RWPE2 (cell line): ENCODE results near the gene WIPI1.
A peak's percentile ranks its signal among the peaks of the same experiment; 100 is the strongest.

Source experiments
- ATAC-seq: fragments of 200-7000 bp; cut with Tn5 transposase; 3 replicates; pipeline ENCODE4 v1.9.1; 2021; ENCODE audit warnings: low read depth
- DNase-seq: peaks from one replicate; pipeline ENCODE4 v3.0.0-alpha.2; 2020; ENCODE audit warnings: low spot score
- H3K27ac ChIP-seq: fragments of 450-650 bp; 2 replicates; pipeline ENCODE4 v1.5.1; 2017; ENCODE audit warnings: mild to moderate bottlenecking; ENCODE audit not compliant: poor library complexity, severe bottlenecking
- H3K27me3 ChIP-seq: fragments of 250-450 bp; sonication (Bioruptor Pico); 2 replicates; pipeline ENCODE4 v1.5.1; 2021; ENCODE audit warnings: mild to moderate bottlenecking, moderate library complexity; ENCODE audit not compliant: insufficient read depth, poor library complexity, severe bottlenecking
- H3K36me3 ChIP-seq: fragments of 250-450 bp; sonication (Bioruptor Pico); 2 replicates; pipeline ENCODE4 v1.5.1; 2020; ENCODE audit warnings: low read depth, mild to moderate bottlenecking, moderate library complexity
- H3K4me1 ChIP-seq: fragments of 250-450 bp; sonication (Bioruptor Pico); 2 replicates; pipeline ENCODE4 v1.5.1; 2021; ENCODE audit warnings: mild to moderate bottlenecking, moderate library complexity; ENCODE audit not compliant: insufficient read depth, poor library complexity, severe bottlenecking
- H3K4me3 ChIP-seq: fragments of 250-450 bp; sonication (Bioruptor Pico); 2 replicates; pipeline ENCODE4 v1.5.1; 2021; ENCODE audit warnings: mild to moderate bottlenecking, moderate library complexity; ENCODE audit not compliant: severe bottlenecking
- H3K9me3 ChIP-seq: fragments of 250-450 bp; sonication (Bioruptor Pico); 2 replicates; pipeline ENCODE4 v1.5.1; 2021; ENCODE audit warnings: mild to moderate bottlenecking, moderate library complexity; ENCODE audit not compliant: severe bottlenecking
- CTCF ChIP-seq: fragments of 450-650 bp; IDR thresholded peaks from one replicate; pipeline ENCODE4 v1.5.1; 2017; ENCODE audit warnings: mild to moderate bottlenecking, moderate library complexity; ENCODE audit not compliant: poor library complexity, severe bottlenecking

Gene WIPI1

GRCh38 chr17:68435876-68436842 lies 21.1 kb downstream of the WIPI1 start:
- peak; percentile 91 for TF ChIP-seq CTCF
- no peaks in the 10 kb centered on the region for H3K27me3 ChIP-seq
- no peak overlapping the region for H3K4me3 ChIP-seq
- H3K9me3 ChIP-seq, result no peaks in the 10 kb centered on the region
- no peak overlapping the region for H3K27ac ChIP-seq
- DNase-seq (no peak), ATAC-seq (peak; percentile 75)
- no peaks in the 10 kb centered on the region for H3K4me1 ChIP-seq
- peaks cover 43% of the 10 kb centered on the region for H3K36me3 ChIP-seq

- Histone ChIP-seq H3K4me1 (no peaks in the 10 kb centered on the region), H3K27me3 (no peaks in the 10 kb centered on the region), H3K27ac (no peak overlapping the region), H3K9me3 (no peaks in the 10 kb centered on the region), H3K4me3 (no peak overlapping the region), H3K36me3 (peaks cover 49% of the 10 kb centered on the region)
- DNase-seq, result no peak
- no peak for TF ChIP-seq CTCF
- ATAC-seq, result no peak
Observed at GRCh38 chr17:68435361-68435760, 21.9 kb downstream of the WIPI1 start.

GRCh38 chr17:68433911-68434508 lies 23.3 kb downstream of the WIPI1 start:
- no peak for TF ChIP-seq CTCF
- peaks cover 62% of the 10 kb centered on the region for H3K36me3 ChIP-seq
- no peak overlapping the region for H3K27ac ChIP-seq
- no peak for DNase-seq
- no peaks in the 10 kb centered on the region for H3K9me3 ChIP-seq
- no peak for ATAC-seq
- H3K4me3 ChIP-seq, result no peak overlapping the region
- H3K4me1 ChIP-seq, result no peaks in the 10 kb centered on the region
- no peaks in the 10 kb centered on the region for H3K27me3 ChIP-seq

- Histone ChIP-seq H3K4me1 (no peaks in the 10 kb centered on the region), H3K4me3 (no peak overlapping the region), H3K27ac (no peak overlapping the region), H3K36me3 (peaks cover 70% of the 10 kb centered on the region), H3K9me3 (no peaks in the 10 kb centered on the region), H3K27me3 (no peaks in the 10 kb centered on the region)
- DNase-seq (no peak), ATAC-seq (no peak)
- TF ChIP-seq CTCF, result no peak
Observed at GRCh38 chr17:68433211-68433610, 24.1 kb downstream of the WIPI1 start.
